CD14-positive monocyte (primary cell): ENCODE results near the gene RTL5. TPM values are rescaled to one million over a fixed set of nuclear protein-coding genes. Genes with fewer than 3 reads are reported as not detected.
A peak's percentile ranks its signal among the peaks of the same experiment; 100 is the strongest.

Source experiments
- DNase-seq, 3 donors: peaks; one replicate each; pipeline ENCODE4 v3.0.0-alpha.2; 2011 to 2022
- H2AFZ ChIP-seq: 2 replicates; pipeline ENCODE4 v1.6.0; 2012; ENCODE audit warnings: mild to moderate bottlenecking, low read depth, low read length, inconsistent platforms; ENCODE audit not compliant: insufficient read depth, poor library complexity, severe bottlenecking
- H3K27ac ChIP-seq, 2 donors: 1 replicate in 1 of 2; 2 replicates in 1 of 2; pipeline ENCODE4 v1.5.1; 2012 to 2013; ENCODE audit warnings: low read length in 2 of 2, control low read depth in 1 of 2, inconsistent platforms in 1 of 2, low read depth in 1 of 2, mild to moderate bottlenecking in 1 of 2
- H3K27me3 ChIP-seq, 2 donors: one replicate each; pipeline versions ENCODE4 v1.6.0 to v1.6.1; 2011 to 2013; ENCODE audit warnings: low read length in 2 of 2; ENCODE audit not compliant: control insufficient read depth in 2 of 2, insufficient read depth in 2 of 2
- H3K36me3 ChIP-seq, 2 donors: replicated peaks in 1 of 2; 1 replicate in 1 of 2; 2 replicates in 1 of 2; pipeline versions ENCODE4 v1.5.1 to v1.6.1; 2012 to 2013; ENCODE audit warnings: low read length in 2 of 2, control low read depth in 1 of 2, inconsistent platforms in 1 of 2, mild to moderate bottlenecking in 1 of 2; ENCODE audit not compliant: insufficient read depth in 2 of 2, control insufficient read depth in 1 of 2
- H3K4me1 ChIP-seq, 2 donors: 1 replicate in 1 of 2; 2 replicates in 1 of 2; pipeline versions ENCODE4 v1.5.1 to v1.6.1; 2012 to 2013; ENCODE audit warnings: low read length in 2 of 2, control low read depth in 1 of 2, inconsistent platforms in 1 of 2, mild to moderate bottlenecking in 1 of 2, moderate library complexity in 1 of 2; ENCODE audit not compliant: insufficient read depth in 2 of 2, control insufficient read depth in 1 of 2
- H3K4me2 ChIP-seq: replicated peaks from 2 replicates; pipeline ENCODE3; 2012; ENCODE audit warnings: low read length, moderate library complexity, mild to moderate bottlenecking; ENCODE audit not compliant: poor library complexity, severe bottlenecking; ENCODE audit errors: extremely low read depth
- H3K4me3 ChIP-seq, 3 experiments: fragments of 200-600 bp in 1 of 3; sonication (generic) in 1 of 3; replicated peaks in 1 of 3; 1 replicate in 2 of 3; 2 replicates in 1 of 3; pipeline ENCODE4 v1.5.1; 2011 to 2013; ENCODE audit warnings: low read length in 3 of 3, mild to moderate bottlenecking in 3 of 3, control low read depth in 2 of 3, low read depth in 2 of 3, inconsistent platforms in 1 of 3, moderate library complexity in 1 of 3
- H3K79me2 ChIP-seq: 2 replicates; pipeline ENCODE4 v1.6.0; 2012; ENCODE audit warnings: mild to moderate bottlenecking, control low read depth, inconsistent platforms, low read length, moderate library complexity; ENCODE audit not compliant: insufficient read depth
- H3K9ac ChIP-seq: 2 replicates; pipeline ENCODE4 v1.6.0; 2017; ENCODE audit warnings: low read length, mild to moderate bottlenecking; ENCODE audit not compliant: insufficient read depth, poor library complexity, severe bottlenecking
- H3K9me3 ChIP-seq, 2 donors: replicated peaks in 1 of 2; 1 replicate in 1 of 2; 2 replicates in 1 of 2; pipeline versions ENCODE4 v1.5.1 to v1.6.1; 2012 to 2013; ENCODE audit warnings: low read length in 2 of 2, control low read depth in 1 of 2; ENCODE audit not compliant: control insufficient read depth in 1 of 2, insufficient read depth in 1 of 2
- H4K20me1 ChIP-seq: 2 replicates; pipeline ENCODE4 v1.6.0; 2012; ENCODE audit warnings: mild to moderate bottlenecking, low read length, control low read depth, moderate library complexity; ENCODE audit not compliant: insufficient read depth
- H3K27ac Mint-ChIP-seq, 7 donors: one replicate each; pipeline ENCODE4 v1.8.0; 2020; ENCODE audit warnings: mild to moderate bottlenecking in 7 of 7, mixed read lengths in 7 of 7, moderate library complexity in 6 of 7, inconsistent platforms in 2 of 7
- H3K27me3 Mint-ChIP-seq, 3 donors: one replicate each; pipeline ENCODE4 v1.8.0; 2021 to 2022; ENCODE audit warnings: low read depth in 3 of 3, mild to moderate bottlenecking in 3 of 3, mixed read lengths in 3 of 3, moderate library complexity in 3 of 3, inconsistent platforms in 1 of 3
- H3K36me3 Mint-ChIP-seq, 2 donors: one replicate each; pipeline ENCODE4 v1.8.0; 2020; ENCODE audit warnings: mixed read lengths in 2 of 2, inconsistent platforms in 1 of 2, mild to moderate bottlenecking in 1 of 2
- H3K4me1 Mint-ChIP-seq: one replicate; pipeline ENCODE4 v1.8.0; 2020; ENCODE audit warnings: mild to moderate bottlenecking, mixed read lengths
- H3K4me3 Mint-ChIP-seq, 2 donors: one replicate each; pipeline ENCODE4 v1.8.0; 2020; ENCODE audit warnings: mild to moderate bottlenecking in 2 of 2, mixed read lengths in 2 of 2, moderate library complexity in 1 of 2
- H3K9me3 Mint-ChIP-seq, 7 donors: one replicate each; pipeline ENCODE4 v1.8.0; 2020 to 2022; ENCODE audit warnings: mixed read lengths in 7 of 7, mild to moderate bottlenecking in 6 of 7, moderate library complexity in 6 of 7, inconsistent platforms in 2 of 7
- CTCF ChIP-seq: fragments of 200-600 bp; IDR thresholded peaks from one replicate; pipeline ENCODE4 v1.8.0; 2022; ENCODE audit warnings: antibody characterized with exemption, mild to moderate bottlenecking
- WGBS: methylation state at CpG from one replicate; pipeline ENCODE4 v1.1.5; 2013; ENCODE audit warnings: missing lambda C conversion rate; ENCODE audit not compliant: insufficient coverage; 5-methylcytosine and 5-hydroxymethylcytosine counted together
- intact Hi-C, 2 donors: fragments of 100-400 bp; cut with micrococcal nuclease; formaldehyde crosslinking; loops; one replicate each; pipeline versions ENCODE4 v1.15.0 to v1.15.1; 2023
- polyA plus RNA-seq, 3 donors: library from polyadenylated mRNA; depleted of rRNA in 1 of 3; unstranded in 2 of 3; stranded (reverse) in 1 of 3; fragments of 300-500 nt in 2 of 3; fragments of >200 nt in 1 of 3; fragmentation: Illumina TruSeq in 2 of 3; gene quantifications; 1 replicate in 2 of 3; 2 replicates in 1 of 3; pipeline ENCODE4 v1.2.3, GENCODE V29; 2012 to 2021

Gene RTL5
- polyA plus RNA-seq, 3 donors, result 0.24 to 4.9 (median 0.59) TPM

- H3K4me1 ChIP-seq, result peaks cover 51 to 52% of the 10 kb centered on the region in 2 donors
- H3K27ac ChIP-seq, result peak overlapping the region in 1 of 2 donors; percentile 59
- Mint-ChIP-seq H3K9me3 (peaks cover 0 to 9% (median 3%) of the 10 kb centered on the region in 7 donors), H3K36me3 (no peaks in the 10 kb centered on the region), H3K27ac (peak overlapping the region; percentile 48 to 87 (median 80)), H3K27me3 (peaks cover 0 to 36% (median 0%) of the 10 kb centered on the region in 3 donors), H3K4me3 (no peak overlapping the region), H3K4me1 (peaks cover 45% of the 10 kb centered on the region)
- H3K4me3 ChIP-seq, result no peak overlapping the region
- H3K9ac ChIP-seq, result no peak overlapping the region
- H3K4me2 ChIP-seq, result no peak overlapping the region
- H3K79me2 ChIP-seq, result no peaks in the 10 kb centered on the region
- DNase-seq, result peak; percentile 72 to 89 (median 78)
- H3K36me3 ChIP-seq, result no peaks in the 10 kb centered on the region
- no peaks in the 10 kb centered on the region for H3K9me3 ChIP-seq
- TF ChIP-seq CTCF, result no peak
- intact Hi-C loops, result no loop called here
- H3K27me3 ChIP-seq, result peaks cover 0 to 9% of the 10 kb centered on the region in 2 donors
- no peaks in the 10 kb centered on the region for H4K20me1 ChIP-seq
- no peak overlapping the region for H2AFZ ChIP-seq
- 67% methylated on average over 1 of the region's 4 CpGs for WGBS
Measured at GRCh38 chrX:72094894-72095293, 36.8 kb downstream of the RTL5 start.

- 80% methylated on average over 2 of the region's 3 CpGs for WGBS
- H3K36me3 ChIP-seq, result no peaks in the 10 kb centered on the region
Measured at GRCh38 chrX:72089254-72089653, 42.5 kb downstream of the RTL5 start.

More at GRCh38 chrX:72089254-72089653, 42.5 kb downstream of the RTL5 start:
- Mint-ChIP-seq H3K9me3 (peaks cover 0 to 3% (median 2%) of the 10 kb centered on the region in 7 donors), H3K36me3 (no peaks in the 10 kb centered on the region), H3K27ac (no peak overlapping the region), H3K4me1 (peaks cover 7% of the 10 kb centered on the region), H3K4me3 (no peak overlapping the region), H3K27me3 (peaks cover 0 to 29% (median 0%) of the 10 kb centered on the region in 3 donors)
- intact Hi-C loops, result no loop called here
- no peak for DNase-seq
- H3K4me2 ChIP-seq, result no peak overlapping the region
- H3K4me1 ChIP-seq, result no peaks in the 10 kb centered on the region
- no peaks in the 10 kb centered on the region for H3K9me3 ChIP-seq
- H3K27ac ChIP-seq, result no peak overlapping the region
- no peaks in the 10 kb centered on the region for H4K20me1 ChIP-seq
- H3K79me2 ChIP-seq, result no peaks in the 10 kb centered on the region
- peaks cover 0 to 5% of the 10 kb centered on the region in 2 donors for H3K27me3 ChIP-seq
- H2AFZ ChIP-seq, result no peak overlapping the region
- TF ChIP-seq CTCF, result no peak
- no peak overlapping the region for H3K4me3 ChIP-seq
- H3K9ac ChIP-seq, result no peak overlapping the region
